Stimulated activated CD4-positive, alpha-beta T cell treated with anti-CD3 and anti-CD28 coated beads, Interleukin-4, amount 100 ng/mL, for 24 hours (primary cell): ENCODE measurements around the gene CDH12.
"Not testable (repeated sequence)": the region's sequence is repeated elsewhere in the genome, so short reads cannot be mapped to it uniquely, and the experiment has no call there.

ENCODE experiments used
- DNase-seq: peaks from one replicate; pipeline ENCODE4 v3.0.0-alpha.2; 2020

CDH12 gene

DNA sequence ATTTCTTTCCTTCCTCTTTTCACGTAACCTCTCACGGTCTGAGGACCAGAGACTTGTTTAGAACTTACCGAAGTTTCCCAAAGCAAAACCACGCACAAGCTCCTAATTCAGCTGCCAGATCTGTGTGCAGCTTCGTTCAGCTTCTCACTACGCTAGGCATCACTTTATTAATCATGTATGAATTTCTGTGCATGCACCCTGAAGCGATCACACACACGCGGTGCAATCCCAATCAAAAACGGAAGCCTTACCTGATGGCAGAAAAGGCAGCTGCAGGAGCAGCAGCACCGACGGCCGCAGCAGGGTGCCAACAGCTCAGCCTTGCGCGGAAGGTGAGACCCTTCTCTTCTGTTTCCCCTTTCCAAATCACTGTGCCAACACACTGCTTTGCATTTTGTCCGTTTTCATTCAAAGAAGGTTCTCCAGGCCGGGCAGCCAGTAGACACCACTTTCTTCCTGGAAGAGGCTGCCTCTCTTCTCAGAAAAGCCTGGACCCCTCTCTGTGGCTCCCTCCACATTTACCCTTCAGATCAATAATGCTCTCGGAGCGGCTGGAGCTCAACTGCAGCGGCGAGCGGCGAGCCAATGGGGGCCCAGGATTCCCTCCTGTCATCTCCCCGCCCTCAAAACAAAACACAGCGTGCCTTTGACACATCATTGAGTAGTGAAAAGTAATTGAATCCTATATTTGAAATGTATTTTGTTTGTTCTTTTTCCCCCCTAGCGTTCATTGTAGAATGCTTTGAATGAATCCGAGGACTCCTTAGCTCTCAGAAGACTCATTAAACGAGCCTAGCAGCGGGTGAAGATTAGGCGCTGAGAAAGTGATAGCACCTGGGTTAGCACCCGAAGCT lies at the start of gene CDH12:
Gene CDH12, minus strand, starts transcription at position 538 of the 854 bp plus-strand sequence.
- DNase-seq: no peak

DNA sequence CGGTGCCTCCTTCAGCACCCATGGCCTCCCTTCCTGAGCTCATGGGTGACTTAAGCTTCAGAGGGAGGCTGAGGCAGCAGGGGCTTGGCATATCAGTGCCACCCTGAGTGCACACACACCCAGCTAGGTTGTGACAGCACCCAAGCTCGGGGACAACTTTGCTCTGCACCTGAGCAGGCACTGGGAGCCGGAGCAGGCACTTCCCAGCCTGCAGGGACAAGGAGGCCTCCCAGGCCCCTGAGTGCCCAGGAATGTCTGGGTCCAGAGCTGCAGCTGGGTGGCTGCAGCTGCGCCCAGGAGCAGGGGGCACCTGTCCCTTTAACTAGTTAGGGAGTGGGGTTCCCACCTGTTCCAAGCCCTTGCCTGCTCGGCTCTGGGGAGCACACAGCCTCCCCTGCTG lies 48.7 kb upstream of the CDH12 start:
- no peak for DNase-seq

DNA sequence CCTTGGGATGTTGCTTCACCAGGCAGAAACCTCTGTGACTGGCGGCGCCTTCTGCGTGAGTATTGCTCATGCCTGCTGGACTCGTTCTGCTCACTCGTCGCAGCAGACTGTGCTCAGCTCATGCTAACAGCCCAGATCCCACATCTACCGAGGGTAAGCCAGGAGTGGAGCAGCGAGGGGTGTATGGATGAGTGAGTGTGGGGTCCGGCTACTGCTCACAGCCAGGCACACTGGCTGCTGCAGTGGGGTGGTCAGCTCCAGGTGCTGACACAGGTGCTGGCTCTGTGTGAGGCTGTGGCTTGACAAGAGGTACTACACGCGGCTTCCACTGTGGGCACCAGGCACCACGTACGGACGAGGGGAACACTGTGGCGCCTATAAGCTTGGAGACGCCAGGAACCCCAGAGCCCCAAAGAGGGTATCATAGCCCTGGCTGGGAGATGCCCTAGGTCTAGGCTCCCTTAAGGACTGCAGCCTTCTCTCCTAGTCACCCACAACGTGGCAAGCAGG lies 47.7 kb upstream of the CDH12 start:
- no peak for DNase-seq

DNA sequence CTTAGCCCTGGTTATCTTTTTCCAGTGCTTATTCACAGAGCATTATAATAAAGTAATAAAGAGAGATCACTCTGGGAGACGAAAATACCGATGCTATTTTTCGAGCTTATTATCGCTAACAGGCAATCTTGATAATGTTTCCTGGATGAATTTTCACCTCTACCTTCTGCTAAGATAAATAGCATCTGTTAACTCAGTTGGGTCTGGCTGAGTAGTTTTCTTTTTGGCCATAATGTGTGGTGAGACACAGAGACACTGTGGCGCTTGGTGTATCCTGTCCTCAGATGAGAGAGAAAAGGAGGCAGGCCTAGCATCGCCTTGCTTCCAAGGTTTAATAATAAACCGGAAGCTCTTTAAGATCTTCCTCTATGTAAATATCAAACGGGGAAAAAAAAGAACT lies 46.2 kb upstream of the CDH12 start:
- DNase-seq: no peak

DNA sequence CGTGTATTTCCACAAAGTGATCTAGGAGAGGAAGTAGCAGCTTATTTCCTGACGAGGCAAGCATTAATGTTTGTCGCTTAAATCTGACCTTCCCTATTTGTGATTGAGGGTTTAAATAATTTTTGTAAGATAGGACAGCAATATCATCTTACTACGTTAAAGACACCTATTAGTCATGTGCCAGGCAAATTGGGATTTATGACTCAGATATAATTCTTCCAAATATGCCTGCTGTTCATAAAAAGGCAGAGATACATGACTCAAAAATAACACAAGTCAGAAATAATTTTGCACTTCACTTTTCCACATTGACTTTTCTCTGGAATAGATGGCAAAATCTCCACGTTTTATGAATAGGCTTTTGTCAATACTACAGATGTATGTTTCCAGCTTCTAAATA lies 43.0 kb upstream of the CDH12 start:
- DNase-seq: no peak

DNA sequence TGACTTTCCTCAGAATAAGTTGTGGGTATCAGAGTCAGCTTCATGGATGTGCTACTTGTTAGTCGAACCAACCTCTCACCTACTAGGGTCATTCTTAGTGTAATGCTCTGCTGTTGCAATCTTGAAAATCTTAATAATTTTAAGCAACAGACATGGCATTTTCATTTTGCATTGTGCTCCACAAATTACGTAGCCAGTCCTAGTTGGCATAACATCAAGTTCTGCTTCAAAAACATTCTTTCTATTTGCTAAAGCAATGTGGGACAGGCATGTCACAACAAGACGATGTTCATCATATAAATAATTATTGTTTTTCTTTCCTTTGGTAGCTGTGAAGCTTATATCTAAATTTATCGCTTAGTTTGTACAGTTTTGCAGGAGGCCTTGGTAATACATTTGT lies 39.3 kb upstream of the CDH12 start:
- DNase-seq: no peak

DNA sequence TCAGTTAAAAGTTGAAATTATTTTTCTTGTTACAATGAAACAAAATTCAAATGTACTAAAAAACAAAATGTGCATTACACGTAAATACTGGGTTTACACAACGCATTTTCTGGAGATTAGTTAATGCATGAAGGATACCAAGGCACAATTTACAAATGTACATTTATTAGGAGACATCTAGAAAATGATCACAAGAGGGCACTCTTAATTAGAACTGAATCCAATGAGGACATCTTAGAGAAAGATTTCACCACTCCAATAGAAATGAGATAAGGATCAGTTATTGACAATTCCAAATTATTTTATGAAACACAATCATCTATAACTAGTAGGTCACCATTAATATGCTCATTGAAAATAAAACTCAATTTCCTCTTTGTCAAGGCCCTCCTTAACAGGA lies 36.6 kb upstream of the CDH12 start:
- DNase-seq: no peak

DNA sequence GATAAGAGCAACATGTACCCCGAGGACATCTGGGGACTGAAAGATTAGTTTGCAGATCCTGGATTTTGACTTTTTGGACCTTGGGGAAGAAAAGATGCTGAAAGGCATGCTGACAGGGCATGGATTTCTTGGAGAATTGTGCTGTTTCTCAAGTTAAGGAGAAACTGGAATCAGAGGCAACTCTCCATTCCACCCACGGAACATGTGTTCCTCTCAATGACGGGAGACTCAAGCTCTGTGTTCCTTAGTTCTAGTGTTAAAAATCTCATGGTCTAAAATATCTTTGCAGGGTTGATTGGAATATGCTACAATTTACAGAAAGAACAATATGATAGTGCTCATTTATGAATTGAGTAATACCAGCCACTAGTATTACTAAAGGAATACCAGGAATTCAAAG lies 34.4 kb upstream of the CDH12 start:
- DNase-seq: no peak

DNA sequence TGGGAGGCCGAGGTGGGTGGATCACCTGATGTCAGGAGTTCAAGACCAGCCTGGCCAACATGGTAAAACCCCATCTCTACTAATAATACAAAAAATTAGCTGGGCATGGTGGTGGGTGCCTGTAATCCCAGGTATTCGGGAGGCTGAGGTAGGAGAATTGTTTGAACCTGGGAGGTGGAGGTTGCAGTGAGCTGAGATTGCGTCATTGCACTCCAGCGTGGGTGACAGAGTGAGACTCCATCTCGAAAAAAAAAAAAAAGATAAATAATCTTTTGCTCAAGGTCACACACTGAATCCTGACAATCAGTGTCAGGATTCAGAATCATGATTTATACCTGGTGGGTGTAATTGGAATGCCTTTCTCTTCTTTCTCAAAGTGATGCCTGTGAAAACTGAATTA lies 5.8 kb upstream of the CDH12 start:
- DNase-seq: not testable (repeated sequence)

DNA sequence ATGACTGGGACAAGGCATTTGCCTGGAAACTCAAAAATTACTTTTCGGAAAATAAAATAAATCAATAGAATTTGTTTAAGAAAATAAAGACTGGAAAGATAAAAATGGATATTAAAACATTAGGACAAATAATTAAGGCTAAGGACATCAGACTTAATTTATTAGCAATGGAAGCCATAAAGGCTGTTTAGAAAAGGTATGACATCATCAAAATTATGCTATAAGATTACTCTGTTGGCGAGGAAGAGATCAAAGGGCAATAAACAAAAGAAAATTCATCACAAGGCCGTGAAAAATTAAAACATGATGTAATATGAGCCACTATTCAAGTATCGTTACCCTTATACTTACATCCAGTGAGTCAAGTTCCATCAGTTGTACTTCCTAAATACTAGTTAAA lies 2.7 kb upstream of the CDH12 start:
- DNase-seq: no peak

DNA sequence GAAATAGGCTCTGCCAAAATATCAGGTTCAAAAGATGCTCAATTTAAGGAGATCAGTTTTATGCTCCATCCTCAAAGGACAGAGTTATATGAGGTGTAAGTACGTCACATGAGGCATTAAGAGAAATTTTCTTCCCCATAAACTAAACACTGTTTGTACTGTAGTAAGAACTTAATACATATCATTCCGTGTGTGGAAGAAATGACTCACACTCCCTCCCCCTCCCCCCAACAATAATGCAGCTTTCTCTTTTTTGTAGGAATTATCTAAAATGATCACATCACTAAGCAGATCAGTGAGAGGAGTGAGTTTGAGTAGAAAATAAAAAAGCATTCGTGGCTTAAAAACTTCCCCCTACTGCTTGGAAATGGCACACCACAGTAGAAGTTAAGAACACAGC lies 2.2 kb downstream of the CDH12 start:
- DNase-seq: no peak

DNA sequence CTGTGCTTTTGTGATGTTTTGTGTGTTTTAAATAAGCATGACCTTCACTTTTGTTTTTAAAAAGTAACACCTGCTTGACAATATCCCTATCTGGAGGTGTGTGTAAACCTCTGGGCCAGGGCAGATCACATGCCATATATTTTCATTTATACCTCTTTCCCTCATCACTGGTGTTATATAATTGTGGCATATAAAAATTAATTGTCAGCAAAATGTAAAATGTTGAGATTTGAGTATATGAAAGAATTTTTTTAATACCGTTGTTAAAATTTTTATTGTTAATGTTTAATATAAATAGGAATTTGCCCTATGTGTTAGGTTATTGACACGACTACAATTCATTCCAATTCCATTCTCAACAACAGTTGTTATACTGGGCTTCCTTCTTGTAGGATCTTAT lies 6.5 kb downstream of the CDH12 start:
- no peak for DNase-seq

DNA sequence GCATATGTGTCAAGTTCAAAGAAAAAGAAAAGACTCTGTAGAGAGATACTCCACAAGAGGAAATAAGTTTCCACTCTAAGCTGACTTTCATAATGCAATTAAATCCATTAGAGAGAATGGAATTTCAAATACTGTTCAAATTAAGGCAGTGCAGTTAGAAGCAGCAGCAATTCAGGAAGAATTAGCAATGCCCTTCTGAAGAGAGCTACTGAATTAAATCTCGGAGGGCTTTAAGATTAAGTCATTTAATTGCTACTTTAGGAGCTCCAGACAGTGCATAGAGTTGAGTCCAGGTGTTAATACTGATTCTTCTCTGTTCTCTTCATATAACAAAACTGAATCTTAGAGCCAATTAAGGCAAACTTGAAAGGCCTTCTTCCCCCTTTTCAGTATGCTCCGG lies 8.5 kb downstream of the CDH12 start:
- DNase-seq: no peak

DNA sequence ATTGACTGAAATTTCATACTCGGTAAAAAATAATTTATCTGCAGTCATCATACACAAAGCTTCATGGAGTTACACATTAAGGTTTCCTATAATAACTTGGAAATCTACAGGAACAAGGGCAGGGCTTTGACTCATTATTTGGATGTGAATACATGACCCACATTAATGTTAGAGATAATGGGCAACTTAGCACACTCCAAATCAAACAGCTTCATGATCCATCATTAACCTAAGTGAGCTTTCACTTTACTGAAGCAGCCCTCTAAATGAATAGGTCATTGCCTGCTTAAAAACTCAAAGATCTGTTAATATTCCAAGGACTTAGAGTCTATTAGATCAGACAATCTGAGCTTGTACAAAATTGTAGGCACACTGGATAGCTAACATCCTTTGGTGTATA lies 9.0 kb downstream of the CDH12 start:
- DNase-seq: no peak

DNA sequence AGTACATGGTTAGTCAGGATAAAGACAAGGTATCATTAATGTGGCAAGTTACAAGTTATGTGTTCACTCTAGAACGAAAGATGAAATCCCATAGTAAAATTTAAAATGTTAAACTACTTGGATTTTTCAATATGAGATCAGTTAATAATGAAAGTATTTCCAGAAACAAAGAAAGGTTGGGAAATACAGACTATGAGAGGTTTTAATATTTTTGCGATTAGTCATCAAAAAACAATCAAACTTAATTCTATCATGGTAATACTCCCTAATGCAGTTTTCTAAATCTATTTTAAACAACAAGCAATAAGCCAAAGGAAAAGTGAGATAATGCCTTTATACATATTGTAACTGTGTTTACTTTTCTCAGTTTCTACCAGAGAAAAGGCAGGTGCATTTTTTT lies 10.6 kb downstream of the CDH12 start:
- no peak for DNase-seq

DNA sequence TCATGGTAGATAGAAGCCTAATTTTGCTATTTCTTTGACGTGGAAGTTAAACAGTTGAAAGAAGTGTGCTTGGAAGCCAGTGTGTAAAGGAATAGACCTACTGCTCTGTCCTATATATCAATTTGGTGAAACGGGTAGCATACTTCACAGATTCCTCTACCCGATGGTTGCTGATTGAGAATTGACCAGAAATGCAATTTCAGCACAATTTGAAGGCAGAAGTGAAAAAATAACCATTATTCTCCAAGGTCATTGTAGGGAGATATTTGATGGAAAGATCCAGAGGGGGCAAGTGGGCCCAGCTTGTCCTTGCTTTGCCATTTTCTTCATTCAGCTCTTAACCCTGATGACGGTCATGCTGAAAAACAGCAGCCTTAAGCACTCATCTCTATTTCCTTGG lies 15.3 kb downstream of the CDH12 start:
- DNase-seq: no peak

DNA sequence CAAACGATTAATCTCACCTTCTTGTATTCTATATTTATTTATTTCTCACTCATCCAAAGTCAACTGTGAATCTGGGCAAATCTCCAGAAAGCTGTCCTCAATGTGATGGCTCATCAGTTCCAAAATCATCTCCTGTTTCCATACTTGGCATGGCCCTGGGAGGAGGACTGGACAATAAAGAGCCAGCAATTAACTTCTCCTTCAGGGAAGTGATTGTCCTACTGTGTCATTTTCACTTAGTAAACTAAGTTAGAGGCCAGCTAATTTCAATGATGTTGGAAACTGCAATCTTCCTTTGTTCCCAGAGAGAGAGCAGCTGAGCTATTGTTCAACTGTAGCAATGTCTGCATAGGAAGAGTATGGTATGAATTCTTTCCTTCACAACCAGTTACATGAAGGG lies 17.5 kb downstream of the CDH12 start:
- DNase-seq: no peak

DNA sequence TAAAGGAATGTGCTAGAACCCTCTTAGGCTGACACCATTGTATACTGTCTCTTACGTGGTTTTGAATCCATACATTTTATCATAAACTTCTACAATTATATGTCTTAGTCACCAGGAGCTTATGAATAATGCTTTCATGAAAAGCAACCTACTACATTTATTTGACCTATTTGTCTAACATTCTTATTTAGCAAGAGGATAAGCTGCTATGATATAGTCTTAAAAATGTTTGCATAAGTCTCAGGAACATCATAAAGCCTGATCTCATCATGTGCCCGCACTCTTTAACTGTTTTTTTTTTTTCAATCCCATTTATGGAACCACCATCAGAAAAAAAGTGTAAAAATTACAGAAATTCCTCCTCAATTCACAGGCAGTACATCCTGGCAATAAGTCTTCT lies 59.7 kb downstream of the CDH12 start:
- no peak for DNase-seq

DNA sequence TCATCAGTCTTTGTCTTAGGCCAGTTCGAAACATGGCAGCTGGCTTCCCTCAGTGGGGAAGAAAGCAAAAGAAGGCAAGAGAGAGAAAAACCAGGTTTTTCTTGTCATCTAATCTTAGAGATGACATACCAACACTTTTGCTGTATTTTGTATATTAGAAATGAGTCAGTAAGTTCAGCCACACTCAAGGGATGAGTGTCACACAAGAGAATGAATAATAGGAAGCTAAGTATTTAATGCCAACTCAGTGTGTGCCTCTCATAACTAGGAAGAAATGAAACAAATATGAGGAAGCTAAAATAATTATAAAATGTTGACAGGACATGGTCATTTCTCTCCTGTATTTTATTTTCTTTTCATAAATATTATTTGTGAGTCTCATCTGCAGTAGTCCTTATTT lies 65.3 kb downstream of the CDH12 start:
- DNase-seq: no peak

DNA sequence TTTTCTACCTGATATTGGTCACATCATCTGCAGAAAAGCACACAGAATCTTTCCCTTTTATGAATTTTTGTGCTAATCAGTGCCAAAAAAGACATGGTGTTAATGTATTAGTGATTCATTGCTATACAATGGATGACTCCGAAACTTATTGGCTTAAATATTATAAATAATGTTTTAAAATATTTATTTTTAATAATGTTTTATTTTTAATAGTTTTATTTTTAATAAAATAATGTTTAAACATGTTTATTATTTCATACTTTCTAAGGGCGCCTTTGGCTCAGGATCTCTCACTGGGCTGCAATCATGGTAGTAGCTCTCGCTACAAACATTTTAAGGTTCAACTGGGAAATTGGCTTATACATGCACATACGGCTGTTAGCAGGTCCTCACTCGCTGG lies 65.7 kb downstream of the CDH12 start:
- DNase-seq: no peak

DNA sequence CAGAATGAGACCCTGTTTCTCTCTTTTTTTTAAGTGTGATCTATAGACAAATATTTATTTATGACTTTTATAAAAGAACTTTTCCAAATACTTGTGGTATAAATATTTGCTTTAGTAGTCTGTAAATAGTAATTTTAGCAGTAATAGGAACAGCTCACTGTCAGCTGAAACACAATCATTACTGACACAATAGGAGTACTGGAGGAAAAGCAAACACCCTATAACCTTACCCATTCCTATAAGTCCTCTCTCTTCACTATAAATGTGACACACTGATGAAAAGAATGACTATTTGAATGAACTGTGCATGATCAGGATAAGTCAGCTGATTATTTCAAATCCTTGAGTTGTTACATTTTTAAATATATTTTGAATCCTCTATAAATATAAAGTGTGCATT lies 72.4 kb downstream of the CDH12 start:
- no peak for DNase-seq

DNA sequence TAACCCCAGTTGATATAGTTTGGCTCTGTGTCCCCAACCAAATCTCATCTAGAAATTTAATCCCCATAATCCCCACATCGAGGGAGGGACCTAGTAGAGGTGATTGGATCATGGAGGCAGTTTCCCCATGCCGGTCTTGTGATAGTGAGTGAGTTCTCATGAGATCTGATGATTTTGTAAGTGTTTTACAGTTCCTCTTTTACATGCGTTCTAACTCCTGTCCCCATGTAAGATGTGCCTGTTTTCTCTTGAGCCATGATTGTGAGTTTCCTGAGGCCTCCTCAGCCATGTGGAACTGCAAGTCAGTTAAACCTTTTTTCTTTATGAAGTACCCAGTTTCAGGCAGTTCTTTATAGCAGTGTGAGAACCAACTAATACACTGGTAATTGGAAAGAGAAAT lies 73.6 kb downstream of the CDH12 start:
- no peak for DNase-seq

DNA sequence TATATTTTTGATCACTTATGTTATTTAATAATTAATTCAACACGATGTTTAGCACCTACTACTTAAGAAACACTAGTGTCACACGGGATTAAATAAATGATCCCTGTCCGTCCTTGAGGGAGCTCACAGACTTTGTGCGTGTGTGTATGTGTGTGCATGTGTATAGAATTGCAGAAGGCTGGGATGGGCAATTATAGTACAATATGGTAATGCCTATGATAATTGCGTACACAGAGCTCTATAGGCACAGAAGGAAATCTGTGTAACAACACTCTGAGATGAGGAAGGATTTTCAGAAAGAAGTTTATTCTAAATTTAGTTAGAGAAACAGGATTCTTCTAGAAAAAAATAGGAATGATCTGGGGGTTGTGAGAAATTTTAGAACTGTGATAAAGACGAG lies 76.9 kb downstream of the CDH12 start:
- no peak for DNase-seq

DNA sequence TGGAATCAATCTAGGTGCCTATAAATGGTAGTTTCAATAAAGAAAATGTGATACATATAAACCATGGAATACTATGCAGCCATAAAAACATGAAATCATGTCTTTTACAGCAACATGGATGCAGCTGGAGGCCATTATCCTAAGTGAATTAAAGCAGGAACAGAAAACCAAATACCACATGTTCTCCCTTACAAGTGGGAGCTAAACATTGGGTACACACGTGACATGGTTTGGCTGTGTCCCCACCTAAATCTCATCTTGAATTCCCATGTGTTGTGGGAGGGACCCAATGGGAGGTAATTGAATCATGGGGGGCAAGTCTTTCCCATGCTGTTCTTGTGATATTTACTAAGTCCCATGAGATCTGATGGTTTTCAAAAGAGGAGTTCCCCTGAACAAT lies 78.9 kb downstream of the CDH12 start:
- DNase-seq: not testable (repeated sequence)

DNA sequence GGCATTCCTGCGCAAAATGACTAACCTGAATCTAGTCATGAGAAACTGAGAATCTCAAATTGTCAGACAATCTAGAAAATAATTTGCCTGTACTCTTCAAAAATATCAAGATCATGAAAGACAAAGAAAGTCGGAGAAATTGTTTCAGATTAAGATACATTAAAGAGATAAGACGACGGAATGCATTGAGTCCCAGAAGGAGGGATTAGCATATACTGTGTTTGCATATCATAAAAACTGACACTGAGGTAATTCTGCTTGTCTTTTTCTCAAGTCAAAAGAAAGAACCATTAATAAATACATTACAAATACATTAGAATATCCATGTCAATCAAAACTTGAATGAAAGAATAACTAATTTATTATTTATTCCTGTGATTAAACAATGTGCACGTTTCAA lies 88.4 kb downstream of the CDH12 start:
- DNase-seq: no peak
